Measurements from ENCODE around the gene GJC1. TPM values are rescaled to one million over a fixed set of nuclear protein-coding genes. Genes with fewer than 3 reads are reported as not detected.

The GJC1 gene
- 31.6 and 39.0 TPM in 2 replicates for total RNA-seq (2021)
- Bru-seq, nascent RNA, result percentile 68 among the genes with signal in this experiment
- BruChase-seq, experiment 1, labeled RNA remaining after a 2-hour chase, result percentile 85 among the genes with signal in this experiment
- percentile 80 among the genes with signal in this experiment for BruChase-seq, experiment 2, labeled RNA remaining after a 6-hour chase
- long read RNA-seq, transcript GJC1-209 (3 exons, 1,837 nt), result major isoform, 14 of 17 reads
- long read RNA-seq, partial matches to known transcripts, result 0 of 17 reads
- long read RNA-seq, other reads (novel, unspliced or antisense), result 3 of 17 reads

- DNase-seq (ENCODE audit: low spot score), result peak; percentile 40
- CTCF ChIA-PET, result no interaction called here
- intact Hi-C loops (cut with micrococcal nuclease; ENCODE audit: unreplicated experiment), result no loop called here
- POLR2A ChIA-PET (ENCODE audit: low non-redundant PET), result no interaction called here
- TF ChIP-seq EZH2 (IDR thresholded peaks at IDR 0.05; ENCODE audit: borderline replicate concordance, low read depth, low read length, poor library complexity, severe bottlenecking), result no peak
- TF ChIP-seq CTCF (conservative IDR thresholded peaks at IDR 0.05; ENCODE audit: low read depth, low read length), result no peak
- H3K27me3 ChIP-seq (replicated peaks; ENCODE audit: insufficient read depth, low read depth, low read length, poor library complexity), result no peaks in the 10 kb centered on the region
- H3K9me3 ChIP-seq (ENCODE audit: low read depth, low read length, poor library complexity, severe bottlenecking), result no peaks in the 10 kb centered on the region
- no peaks in the 10 kb centered on the region for H3K36me3 ChIP-seq (ENCODE audit: insufficient read depth, low read length, poor library complexity, severe bottlenecking)
- H3K4me3 ChIP-seq (ENCODE audit: low read depth, low read length, poor library complexity, severe bottlenecking), result peak within 1 kb of the TSS; percentile 68
- no TSS peak for BruUV-seq (replicated peaks)
- H3K27ac ChIP-seq (ENCODE audit: low read depth, low read length, poor library complexity, severe bottlenecking), result peak within 1 kb of the TSS; percentile 72
- peaks cover 8% of the 10 kb centered on the region for H3K4me1 ChIP-seq (ENCODE audit: insufficient read depth, low read length, poor library complexity, severe bottlenecking)
Measured at GRCh38 chr17:44829523-44830358, at the start of gene GJC1. Gene GJC1 (minus strand): TSS chr17:44830287. CDS start chr17:44805817, 24,470 bp downstream.

GRCh38 chr17:44879376-44879775, 49.3 kb upstream of the GJC1 start:
- TF ChIP-seq EZH2 (IDR thresholded peaks at IDR 0.05; ENCODE audit: borderline replicate concordance, low read depth, low read length, poor library complexity, severe bottlenecking), result no peak
- TF ChIP-seq CTCF (conservative IDR thresholded peaks at IDR 0.05; ENCODE audit: low read depth, low read length), result no peak
- DNase-seq (ENCODE audit: low spot score), result no peak
- no TSS peak for BruUV-seq (replicated peaks)
- H3K9me3 ChIP-seq (ENCODE audit: low read depth, low read length, poor library complexity, severe bottlenecking), result no peaks in the 10 kb centered on the region
- H3K36me3 ChIP-seq (ENCODE audit: insufficient read depth, low read length, poor library complexity, severe bottlenecking), result peaks cover 28% of the 10 kb centered on the region
- POLR2A ChIA-PET (ENCODE audit: low non-redundant PET), result no interaction called here
- no peaks in the 10 kb centered on the region for H3K4me1 ChIP-seq (ENCODE audit: insufficient read depth, low read length, poor library complexity, severe bottlenecking)
- no peak overlapping the region for H3K4me3 ChIP-seq (ENCODE audit: low read depth, low read length, poor library complexity, severe bottlenecking)
- intact Hi-C loops (cut with micrococcal nuclease; ENCODE audit: unreplicated experiment), result no loop called here
- H3K27ac ChIP-seq (ENCODE audit: low read depth, low read length, poor library complexity, severe bottlenecking), result no peak overlapping the region
- H3K27me3 ChIP-seq (replicated peaks; ENCODE audit: insufficient read depth, low read depth, low read length, poor library complexity), result no peaks in the 10 kb centered on the region
- CTCF ChIA-PET, result interaction anchor here (0.6 to 1.6 kb wide), 2 partner anchors 104 to 735 kb away, joined by 4 to 6 read pairs; no protein-coding TSS in a partner anchor

- no peak for TF ChIP-seq EZH2 (IDR thresholded peaks at IDR 0.05; ENCODE audit: borderline replicate concordance, low read depth, low read length, poor library complexity, severe bottlenecking)
- TF ChIP-seq CTCF (conservative IDR thresholded peaks at IDR 0.05; ENCODE audit: low read depth, low read length), result peak; percentile 57
- no peak overlapping the region for H3K27ac ChIP-seq (ENCODE audit: low read depth, low read length, poor library complexity, severe bottlenecking)
- ChIA-PET POLR2A (ENCODE audit: low non-redundant PET) (no interaction called here), CTCF (interaction anchor here (1.2 to 1.6 kb wide), 2 partner anchors 20 to 103 kb away, joined by 3 to 6 read pairs; no protein-coding TSS in a partner anchor)
- H3K36me3 ChIP-seq (ENCODE audit: insufficient read depth, low read length, poor library complexity, severe bottlenecking), result peaks cover 27% of the 10 kb centered on the region
- H3K4me3 ChIP-seq (ENCODE audit: low read depth, low read length, poor library complexity, severe bottlenecking), result no peak overlapping the region
- DNase-seq (ENCODE audit: low spot score), result peak; percentile 26
- no TSS peak for BruUV-seq (replicated peaks)
- intact Hi-C loops (cut with micrococcal nuclease; ENCODE audit: unreplicated experiment), result no loop called here
- H3K4me1 ChIP-seq (ENCODE audit: insufficient read depth, low read length, poor library complexity, severe bottlenecking), result no peaks in the 10 kb centered on the region
- H3K9me3 ChIP-seq (ENCODE audit: low read depth, low read length, poor library complexity, severe bottlenecking), result no peaks in the 10 kb centered on the region
- no peaks in the 10 kb centered on the region for H3K27me3 ChIP-seq (replicated peaks; ENCODE audit: insufficient read depth, low read depth, low read length, poor library complexity)
Measured at GRCh38 chr17:44878627-44879221, 48.6 kb upstream of the GJC1 start.
